ENCODE results near the gene HDGFL2. TPM values are rescaled to one million over a fixed set of nuclear protein-coding genes. Genes with fewer than 3 reads are reported as not detected.

The HDGFL2 gene
- total RNA-seq, 1 donor from 2014 or later: 41.8 TPM

DNA sequence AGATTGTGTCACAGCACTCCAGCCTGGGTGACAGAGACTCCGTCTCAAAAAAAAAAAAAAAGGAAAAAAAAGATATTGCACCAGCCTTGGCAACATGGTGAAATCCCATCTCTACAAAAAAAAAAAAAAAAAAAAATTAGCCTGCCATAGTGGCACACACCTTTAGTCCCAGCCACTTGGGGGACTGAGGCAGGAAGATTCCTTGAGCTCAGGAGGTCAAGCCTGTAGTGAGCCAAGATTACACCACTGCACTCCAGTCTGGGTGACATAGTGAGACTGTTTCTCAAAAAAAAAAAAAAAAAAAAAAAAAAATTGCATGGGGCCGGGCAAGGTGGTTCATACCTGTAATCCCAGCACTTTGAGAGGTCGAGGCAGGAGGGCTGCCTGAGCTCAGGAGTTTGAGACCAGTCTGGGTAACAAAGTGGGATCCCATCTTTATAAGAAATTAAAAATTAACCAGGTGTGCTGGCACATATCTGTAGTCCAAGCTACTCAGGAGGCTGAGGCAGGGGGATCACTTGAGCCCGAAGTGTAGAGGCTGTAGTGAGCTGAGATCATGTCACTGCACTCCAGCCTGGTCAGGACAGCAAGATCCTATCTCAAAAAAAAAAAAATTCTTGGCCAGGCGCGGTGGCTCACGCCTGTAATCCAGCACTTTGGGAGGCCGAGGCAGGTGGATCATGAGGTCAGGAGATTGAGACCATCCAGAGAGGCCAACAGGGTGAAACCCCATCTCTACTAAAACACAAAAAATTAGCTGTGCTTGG lies 7.1 kb upstream of the HDGFL2 start:
- no peak for DNase-seq (ENCODE audit: low read depth in 2 of 2)

DNA sequence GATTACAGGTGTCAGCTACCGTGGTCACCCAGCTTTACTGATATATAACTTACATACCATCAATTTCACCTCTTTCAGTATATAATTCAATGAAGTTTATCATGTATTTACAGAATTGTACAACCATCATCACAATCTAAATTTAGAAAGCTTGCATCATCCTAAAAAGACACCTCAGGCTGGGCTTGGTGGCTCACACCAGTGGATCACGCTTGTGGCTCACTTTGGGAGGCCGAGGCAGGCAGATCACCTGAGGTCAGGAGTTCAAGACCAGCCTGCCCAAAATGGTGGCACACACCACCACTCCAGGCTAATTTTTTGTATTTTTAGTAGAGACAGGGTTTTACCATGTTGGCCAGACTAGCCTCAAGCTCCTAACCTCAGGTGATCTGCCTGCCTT lies 4.3 kb upstream of the HDGFL2 start:
- no peak for DNase-seq (ENCODE audit: low read depth in 2 of 2)

DNA sequence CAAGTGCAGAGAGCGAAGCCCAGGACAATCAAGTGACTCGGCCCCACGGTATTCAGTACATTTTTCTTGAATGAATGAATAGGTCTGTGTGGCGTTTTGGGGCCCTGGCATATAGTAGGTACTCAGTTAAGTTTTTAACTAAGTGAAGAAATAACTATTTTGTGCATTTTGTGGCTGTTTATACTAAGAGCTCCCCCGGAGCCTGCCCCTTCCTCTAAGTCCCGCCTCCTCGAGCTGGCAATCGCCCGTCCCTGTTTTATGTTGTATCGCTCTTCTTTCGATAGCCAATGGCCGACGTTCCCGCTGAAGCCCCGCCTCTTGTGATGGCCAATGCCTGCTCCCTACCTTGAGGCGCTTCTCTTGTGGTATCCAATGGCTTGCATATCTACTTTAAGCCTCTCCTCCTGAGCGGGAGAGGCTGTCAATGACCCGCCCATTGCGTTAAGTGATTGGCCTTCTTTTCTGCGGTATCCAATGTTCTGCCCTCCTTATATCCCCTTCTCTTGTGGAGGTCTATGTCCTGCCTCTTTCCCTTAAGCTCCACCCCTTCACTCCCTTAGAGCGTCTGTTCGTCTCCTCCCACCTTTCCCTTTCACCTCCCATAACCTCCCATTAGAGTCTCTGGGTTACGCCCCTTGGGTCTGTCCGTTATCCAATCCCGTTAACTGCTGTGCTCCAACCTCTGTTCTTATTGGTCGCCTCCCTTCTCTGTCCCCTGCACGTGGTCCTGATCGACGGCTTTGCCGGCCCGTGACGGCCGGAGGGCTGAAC lies 509 bp upstream of the HDGFL2 start:
- peak; percentile 100 for DNase-seq (ENCODE audit: low read depth in 2 of 2)

DNA sequence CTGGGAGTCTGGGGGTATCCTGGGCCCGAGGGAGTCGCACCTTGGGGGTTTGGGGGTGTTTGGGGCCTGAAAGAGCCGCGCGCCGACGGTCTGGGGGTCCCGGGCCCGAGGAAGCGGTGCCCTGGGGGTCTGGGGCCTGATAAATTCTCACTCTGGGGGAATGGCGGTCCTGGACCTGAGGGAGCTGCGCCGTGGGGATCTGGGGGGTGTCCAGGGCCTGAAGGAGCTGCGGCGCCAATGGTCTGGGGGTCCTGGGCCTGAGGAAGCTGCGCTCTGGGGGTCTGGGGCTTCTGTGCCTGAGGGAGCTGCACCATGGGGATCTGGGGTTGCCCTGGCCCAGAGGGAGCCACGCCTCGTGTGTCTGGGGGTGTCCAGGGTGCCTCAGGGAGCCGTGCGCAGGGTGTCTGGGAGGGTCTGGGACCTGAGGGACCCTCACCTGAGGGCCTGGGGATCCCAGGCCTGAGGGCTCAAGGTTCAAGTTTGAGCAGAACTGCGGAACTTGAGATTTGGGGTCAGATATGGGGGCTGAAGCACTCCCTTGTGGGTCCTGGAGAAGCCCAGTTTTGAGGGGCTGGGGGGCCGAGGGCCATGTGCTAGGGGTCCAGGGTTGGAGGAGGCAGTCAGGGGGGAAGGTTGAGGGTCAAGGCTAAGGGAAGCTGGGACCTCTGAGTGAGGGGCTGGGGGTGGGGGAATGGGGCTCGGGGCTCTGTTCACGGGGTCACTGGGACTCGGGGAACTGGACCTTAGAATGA lies 1.1 kb downstream of the HDGFL2 start:
- no peak for DNase-seq (ENCODE audit: low read depth in 2 of 2)

DNA sequence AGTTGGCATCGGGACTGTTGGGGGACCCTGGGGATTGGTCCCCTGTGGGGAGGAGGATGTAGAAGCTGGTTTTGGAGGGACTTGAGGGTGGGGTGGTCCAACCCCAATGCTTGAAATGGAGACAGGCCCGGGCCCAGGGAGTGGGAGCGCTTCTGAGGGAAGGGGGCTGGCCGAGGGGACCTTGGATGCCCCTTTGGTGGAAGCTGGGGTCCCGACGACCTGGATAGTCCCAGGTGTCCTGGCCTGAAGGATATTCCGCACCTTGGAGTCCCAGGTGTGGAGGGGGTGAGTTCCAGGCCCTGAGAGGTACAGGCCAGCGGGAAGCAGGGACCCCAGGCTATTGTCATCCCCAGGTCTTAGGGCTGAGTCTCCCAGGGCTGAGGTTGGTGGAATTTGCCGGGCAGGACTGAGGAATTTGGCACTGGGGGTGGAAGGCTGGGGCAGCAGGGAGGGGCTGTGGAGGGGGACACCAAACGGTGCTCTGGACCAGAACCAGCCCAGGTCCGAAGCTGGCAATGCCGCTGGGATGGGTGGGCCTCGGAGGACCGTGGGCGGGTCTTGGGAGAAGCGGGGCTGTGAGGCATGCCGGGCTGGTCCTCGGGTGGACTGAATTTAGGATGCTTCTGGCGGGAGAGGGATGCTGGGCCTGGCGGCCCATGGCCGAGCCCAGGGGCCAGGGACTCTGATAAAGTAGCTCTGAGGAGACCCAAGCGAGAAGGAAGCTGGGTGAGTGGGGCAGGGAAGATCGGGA lies 1.8 kb downstream of the HDGFL2 start:
- no peak for DNase-seq (ENCODE audit: low read depth in 2 of 2)

DNA sequence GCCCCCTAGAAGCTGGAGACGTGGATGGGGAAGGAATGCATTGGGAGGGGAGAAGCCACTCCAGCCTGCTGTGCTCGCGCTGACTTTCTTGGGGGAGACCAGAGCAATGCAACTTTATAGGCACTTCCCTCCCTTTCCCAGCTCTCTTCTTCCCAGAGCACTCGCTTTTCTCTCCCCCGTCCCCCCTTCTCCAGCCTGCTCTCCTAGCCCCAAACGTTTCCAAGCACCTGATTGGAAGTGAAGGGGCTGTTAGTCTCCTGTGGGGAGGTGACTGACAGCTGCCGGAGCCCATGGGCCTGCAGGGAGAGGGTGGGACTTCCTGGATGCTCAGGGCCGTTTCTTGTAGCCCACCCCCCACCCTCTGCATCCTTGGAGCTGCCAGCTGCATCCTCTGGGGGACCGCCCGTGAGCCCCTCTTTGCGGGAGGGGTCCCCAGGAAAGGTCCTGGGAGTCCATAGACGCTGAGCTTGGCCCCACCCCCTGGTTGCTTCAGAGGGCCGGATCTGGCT lies 2.5 kb downstream of the HDGFL2 start:
- DNase-seq (ENCODE audit: low read depth in 2 of 2): peak; percentile 36 to 74

DNA sequence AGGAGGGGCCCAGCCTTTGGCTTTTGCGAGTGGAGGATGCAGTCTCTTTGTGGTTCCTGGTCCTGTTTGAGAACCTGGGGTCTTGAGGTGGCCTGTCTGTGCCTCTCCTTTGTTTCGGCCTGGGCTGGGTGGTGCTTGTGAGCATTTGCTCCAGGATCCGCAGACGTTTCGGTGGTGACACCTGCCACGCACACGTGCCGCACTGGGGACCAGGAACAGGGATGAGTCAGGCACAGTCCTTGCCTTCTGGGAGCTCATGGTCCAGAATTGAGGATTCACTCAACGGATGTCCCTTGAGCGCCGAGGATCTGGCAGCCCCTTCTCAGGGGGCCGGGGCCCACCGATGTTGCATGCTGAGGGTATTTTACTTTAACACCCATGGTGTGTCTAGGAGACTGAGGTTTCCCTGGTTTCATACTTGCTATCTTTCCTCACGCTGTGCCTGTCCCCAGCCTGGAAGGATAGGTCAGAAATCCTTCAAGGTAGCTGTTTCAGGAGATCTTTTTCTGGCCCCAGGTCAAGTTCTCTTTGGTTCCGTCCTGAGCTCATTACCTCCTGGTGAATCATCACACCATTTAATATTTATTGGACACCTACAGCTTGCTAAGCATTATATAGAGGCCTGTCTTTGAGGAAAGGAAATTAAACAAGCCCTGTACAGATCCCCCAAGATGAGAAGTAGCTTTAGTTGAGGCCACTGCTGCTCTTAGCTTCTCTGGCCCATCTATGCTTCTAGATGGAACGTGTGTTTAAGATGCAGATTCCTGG lies 5.1 kb downstream of the HDGFL2 start:
- no peak for DNase-seq (ENCODE audit: low read depth in 2 of 2)

DNA sequence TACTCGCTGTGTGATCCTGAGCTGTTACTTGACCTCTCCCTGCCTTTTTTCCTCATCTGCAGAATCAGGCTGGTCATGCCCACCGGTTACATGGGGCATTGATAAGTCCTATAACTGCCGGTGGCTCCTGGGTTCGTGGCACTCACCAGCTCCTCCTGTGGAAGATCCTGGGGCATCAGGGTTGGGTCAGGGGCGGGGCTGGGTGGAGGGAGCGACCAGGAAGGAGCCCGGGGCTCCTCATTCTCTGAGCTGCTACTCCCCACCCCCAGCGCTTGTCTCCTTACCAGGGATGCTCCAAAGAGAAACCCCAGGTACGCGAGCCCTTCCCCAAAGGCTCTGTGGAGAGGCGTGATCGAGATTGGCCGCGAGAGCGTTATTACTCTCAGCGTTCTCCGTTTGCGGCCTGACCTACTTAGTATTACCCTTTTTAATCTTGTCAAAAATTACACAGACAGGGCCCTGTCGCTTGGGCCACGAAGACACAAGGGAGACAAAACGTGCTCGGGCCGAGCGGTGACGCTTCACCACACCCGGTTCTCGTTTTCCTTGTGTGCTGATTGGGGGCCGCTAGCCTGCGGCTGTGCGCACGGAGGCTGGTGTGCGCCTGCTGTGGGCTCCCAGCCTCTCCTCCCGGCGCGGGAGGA lies 10.7 kb downstream of the HDGFL2 start:
- DNase-seq (ENCODE audit: low read depth in 2 of 2): no peak

DNA sequence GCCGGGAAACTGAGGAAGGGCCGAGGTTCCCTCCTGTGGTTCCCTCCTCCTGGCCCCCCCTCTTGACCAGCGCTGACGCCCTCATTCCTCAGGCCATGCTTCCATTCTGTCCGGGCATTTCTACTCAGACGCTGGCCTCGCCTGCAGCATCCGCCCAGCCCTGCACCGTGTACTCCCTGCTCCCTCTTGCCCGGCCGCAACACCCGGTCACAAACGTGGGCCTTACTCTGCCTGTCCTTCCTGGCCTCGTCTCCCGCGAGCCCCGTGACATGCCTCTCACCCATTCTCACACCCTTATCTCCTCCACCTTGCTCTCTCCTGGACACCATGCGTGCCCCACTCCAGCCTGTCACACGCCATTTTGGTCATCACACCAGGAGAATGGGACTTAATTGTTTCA lies 11.3 kb downstream of the HDGFL2 start:
- DNase-seq (ENCODE audit: low read depth in 2 of 2): no peak

DNA sequence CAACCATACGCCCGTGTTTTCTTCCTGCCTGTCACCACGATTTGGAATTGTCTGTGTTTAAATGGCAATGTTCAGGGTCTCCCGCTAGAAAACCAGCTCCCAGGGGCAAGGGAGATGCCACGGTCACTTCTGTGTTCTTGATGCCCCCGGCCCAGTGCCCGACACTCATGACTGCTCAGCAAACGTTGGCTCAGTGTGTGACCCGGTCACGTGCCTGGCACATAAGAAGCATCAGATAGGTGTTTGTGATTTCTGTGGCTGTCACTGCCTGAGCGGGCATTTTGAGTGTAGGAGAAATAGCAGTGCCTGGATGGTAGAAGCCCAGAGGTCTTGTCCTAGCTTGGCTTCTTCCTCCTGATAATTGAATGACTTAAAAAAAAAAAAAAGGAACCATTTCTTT lies 15.5 kb downstream of the HDGFL2 start:
- no peak for DNase-seq (ENCODE audit: low read depth in 2 of 2)

DNA sequence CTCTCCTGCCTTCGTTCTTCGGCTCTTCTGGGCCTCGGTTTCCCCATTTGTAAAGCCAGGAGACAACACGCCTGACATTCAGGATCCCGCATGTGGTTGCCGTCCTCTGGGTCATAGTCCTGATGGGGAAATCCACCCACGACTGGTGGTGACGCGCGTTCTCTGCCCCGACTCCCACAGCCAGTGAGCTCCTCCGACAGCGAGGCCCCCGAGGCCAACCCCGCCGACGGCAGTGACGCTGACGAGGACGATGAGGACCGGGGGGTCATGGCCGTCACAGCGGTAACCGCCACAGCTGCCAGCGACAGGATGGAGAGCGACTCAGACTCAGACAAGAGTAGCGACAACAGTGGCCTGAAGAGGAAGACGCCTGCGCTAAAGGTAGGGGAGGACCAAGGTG lies 16.4 kb downstream of the HDGFL2 start:
- DNase-seq (ENCODE audit: low read depth in 2 of 2): no peak

DNA sequence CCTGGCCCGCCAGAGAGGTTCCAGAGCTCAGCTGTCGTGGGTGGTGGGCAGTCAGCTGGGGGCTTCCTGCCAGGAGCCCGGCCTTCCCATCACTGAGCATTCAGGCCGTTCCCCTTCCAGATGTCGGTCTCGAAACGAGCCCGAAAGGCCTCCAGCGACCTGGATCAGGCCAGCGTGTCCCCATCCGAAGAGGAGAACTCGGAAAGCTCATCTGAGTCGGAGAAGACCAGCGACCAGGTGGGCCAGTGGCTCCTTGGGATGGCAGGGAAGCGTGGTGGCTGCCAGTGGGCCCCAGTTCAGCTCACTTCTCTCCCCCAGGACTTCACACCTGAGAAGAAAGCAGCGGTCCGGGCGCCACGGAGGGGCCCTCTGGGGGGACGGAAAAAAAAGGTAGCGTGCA lies 19.3 kb downstream of the HDGFL2 start:
- DNase-seq (ENCODE audit: low read depth in 2 of 2): no peak

DNA sequence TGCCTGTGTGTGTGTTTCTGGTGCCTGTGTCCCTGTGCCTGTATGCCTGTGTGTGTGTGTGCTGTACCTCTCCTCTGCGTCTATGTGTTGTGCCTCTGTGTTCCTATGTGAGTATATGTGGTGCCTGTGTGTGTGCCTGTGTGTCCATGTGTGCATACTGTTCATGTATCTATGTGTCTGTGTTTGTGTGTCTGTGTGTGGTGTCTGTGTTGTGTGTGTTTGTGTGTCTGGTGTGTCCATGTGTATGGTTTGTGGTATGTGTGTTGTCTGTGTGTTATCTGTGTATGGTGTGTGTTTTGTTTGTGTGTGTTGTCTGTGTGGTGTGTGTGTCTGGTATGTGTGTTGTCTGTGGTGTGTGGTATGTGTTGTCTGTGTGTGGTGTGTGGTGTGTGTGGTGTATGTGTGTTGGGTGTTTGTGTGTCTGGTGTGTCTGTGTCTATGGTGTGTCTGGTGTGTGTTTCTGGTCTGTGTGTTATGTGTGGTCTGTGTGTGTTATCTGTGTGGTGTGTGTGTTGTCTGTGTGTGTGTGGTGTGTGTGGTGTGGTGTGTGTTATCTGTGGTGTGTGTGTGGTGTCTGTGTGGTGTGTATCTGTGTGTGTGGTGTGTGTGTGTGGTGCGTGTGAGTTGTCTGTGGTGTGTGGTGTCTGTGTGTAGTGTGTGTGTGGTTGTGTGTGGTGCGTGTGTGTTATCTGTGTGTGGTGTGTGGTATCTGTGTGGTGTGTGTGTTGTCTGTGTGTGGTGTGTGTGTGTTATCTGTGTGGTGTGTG lies 20.4 kb downstream of the HDGFL2 start:
- DNase-seq (ENCODE audit: low read depth in 2 of 2): no peak

DNA sequence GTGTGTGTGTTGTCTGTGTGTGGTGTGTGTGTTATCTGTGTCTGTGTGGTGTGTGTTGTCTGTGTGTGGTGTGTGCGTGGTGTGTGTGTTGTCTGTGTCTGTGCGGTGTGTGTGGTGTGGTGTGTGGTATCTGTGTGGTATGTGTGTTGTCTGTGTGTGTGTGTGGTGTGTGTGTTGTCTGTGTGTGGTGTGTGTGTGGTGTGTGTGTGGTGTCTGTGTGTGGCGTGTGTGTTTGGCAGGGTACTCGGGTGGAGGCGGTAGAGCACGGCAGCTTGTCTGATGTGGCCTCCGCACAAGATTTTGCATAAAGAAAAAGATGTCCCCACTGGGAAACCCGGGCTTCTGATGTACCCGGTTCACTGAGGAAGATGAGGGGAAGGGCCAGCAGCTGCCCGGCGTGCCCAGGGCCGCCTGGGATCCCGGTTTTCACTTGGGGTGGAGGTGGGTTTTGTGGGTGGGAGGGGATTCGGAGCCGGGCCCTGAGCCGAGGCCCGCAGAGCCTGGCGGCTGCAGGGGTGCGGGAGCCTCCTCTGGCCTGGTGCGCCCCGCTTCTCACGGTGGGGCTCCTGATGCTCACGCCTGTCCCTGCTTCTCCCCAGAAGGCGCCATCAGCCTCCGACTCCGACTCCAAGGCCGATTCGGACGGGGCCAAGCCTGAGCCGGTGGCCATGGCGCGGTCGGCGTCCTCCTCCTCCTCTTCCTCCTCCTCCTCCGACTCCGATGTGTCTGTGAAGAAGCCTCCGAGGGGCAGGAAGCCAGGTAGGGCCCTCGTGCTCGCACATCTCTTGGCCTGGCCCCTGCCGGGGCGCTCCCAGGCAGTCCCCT lies 21.2 kb downstream of the HDGFL2 start:
- DNase-seq (ENCODE audit: low read depth in 2 of 2): no peak

DNA sequence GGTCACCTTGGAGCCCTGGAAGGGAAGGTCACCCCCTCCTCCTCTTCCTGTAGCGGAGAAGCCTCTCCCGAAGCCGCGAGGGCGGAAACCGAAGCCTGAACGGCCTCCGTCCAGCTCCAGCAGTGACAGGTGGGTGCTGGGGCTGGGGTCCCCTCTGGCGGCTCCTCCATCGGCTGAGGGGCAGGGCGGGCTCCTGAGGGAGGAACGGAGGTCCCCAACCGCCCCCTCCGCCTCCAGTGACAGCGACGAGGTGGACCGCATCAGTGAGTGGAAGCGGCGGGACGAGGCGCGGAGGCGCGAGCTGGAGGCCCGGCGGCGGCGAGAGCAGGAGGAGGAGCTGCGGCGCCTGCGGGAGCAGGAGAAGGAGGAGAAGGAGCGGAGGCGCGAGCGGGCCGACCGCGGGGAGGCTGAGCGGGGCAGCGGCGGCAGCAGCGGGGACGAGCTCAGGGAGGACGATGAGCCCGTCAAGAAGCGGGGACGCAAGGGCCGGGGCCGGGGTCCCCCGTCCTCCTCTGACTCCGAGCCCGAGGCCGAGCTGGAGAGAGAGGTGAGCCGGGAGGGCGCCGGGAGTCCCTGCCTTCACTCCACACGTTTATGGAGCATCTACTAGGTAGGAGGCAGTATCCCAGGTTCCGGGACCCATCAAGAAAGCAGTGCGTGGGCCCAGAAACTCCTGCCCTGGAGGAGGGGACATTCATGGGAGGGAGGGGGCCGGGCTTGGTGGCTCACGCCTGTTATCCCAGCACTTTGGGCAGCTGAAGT lies 22.0 kb downstream of the HDGFL2 start:
- no peak for DNase-seq (ENCODE audit: low read depth in 2 of 2)

DNA sequence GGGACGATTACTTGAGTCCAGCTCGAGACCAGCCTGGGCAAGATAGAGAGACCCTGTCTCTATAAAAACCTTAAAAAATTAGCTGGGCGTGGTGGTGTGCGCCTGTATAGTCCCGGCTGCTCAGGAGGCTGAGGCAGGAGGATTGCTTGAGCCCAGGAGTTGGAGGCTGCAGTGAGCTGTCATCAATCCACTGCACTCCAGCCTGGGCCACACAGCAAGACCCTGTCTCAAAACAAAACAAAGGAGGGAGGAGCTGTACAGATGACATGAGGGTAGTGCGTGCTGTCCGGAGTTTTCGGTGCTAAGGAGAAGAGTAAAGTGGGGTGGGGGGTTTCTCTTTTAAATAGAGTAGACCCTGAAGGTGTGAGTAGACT lies 22.6 kb downstream of the HDGFL2 start:
- DNase-seq (ENCODE audit: low read depth in 2 of 2): no peak

DNA sequence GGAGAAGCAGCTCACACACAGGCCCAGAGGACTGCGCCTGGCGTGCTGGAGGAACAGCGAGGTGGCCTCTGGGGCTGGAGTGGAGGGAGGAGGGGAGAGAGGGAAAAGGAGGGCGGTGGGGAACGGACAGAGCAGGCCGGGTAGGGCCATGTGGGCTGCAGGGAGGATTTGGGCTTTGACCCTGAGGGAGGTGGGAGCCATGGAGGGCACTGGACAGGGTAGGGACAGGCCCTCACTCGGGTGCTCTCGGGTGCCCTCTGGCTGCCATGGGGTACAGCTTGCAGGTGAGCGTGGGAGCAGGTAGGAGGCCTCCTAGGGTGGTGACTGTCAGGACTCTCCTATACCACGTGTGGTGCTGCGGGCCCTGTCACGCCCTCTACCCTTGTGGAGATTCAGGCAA lies 23.4 kb downstream of the HDGFL2 start:
- DNase-seq (ENCODE audit: low read depth in 2 of 2): no peak

DNA sequence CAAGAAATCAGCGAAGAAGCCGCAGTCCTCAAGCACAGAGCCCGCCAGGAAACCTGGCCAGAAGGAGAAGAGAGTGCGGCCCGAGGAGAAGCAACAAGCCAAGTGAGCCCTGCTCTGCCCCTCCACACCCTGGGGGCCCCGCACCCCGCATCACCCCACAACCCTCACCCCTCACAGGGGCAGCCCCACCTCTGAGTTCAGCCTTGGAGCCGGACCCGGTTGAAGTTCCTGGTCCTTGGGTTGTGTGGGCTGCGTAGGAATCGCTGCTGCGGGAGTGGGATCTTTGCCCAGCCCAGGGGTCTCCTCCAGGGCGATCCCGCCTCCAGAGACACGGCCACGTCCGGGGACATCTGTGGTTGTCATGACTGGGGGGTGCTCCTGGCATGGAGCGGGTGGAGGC lies 24.2 kb downstream of the HDGFL2 start:
- DNase-seq (ENCODE audit: low read depth in 2 of 2): no peak

Data from dermis microvascular lymphatic vessel endothelial cell (primary cell).